ENCODE data around the gene SAMD8.

Gene SAMD8

GRCh38 chr10:75096749-75097148 is 14.7 kb upstream of the SAMD8 start:
- in situ Hi-C loops (cut with HindIII; ENCODE audit: low pct_ligation_motif_present, low sequenced_read_pairs): no loop called here
- no peak overlapping the region for H3K4me3 ChIP-seq (ENCODE audit: low read depth, low read length)
- H3K27me3 ChIP-seq (replicated peaks): no peaks in the 10 kb centered on the region
- H3K27ac ChIP-seq: no peak overlapping the region
- H3K36me3 ChIP-seq (replicated peaks): no peaks in the 10 kb centered on the region
- DNase-seq: no peak
- TF ChIP-seq, protein P1, sequence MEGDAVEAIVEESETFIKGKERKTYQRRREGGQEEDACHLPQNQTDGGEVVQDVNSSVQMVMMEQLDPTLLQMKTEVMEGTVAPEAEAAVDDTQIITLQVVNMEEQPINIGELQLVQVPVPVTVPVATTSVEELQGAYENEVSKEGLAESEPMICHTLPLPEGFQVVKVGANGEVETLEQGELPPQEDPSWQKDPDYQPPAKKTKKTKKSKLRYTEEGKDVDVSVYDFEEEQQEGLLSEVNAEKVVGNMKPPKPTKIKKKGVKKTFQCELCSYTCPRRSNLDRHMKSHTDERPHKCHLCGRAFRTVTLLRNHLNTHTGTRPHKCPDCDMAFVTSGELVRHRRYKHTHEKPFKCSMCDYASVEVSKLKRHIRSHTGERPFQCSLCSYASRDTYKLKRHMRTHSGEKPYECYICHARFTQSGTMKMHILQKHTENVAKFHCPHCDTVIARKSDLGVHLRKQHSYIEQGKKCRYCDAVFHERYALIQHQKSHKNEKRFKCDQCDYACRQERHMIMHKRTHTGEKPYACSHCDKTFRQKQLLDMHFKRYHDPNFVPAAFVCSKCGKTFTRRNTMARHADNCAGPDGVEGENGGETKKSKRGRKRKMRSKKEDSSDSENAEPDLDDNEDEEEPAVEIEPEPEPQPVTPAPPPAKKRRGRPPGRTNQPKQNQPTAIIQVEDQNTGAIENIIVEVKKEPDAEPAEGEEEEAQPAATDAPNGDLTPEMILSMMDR (IDR thresholded peaks at IDR 0.05; ENCODE audit: low read depth, low read length, missing control alignments): no peak

GRCh38 chr10:75097666-75098285 is 13.7 kb upstream of the SAMD8 start:
- Histone ChIP-seq H3K4me3 (ENCODE audit: low read depth, low read length) (no peak overlapping the region), H3K36me3 (replicated peaks) (no peaks in the 10 kb centered on the region), H3K27ac (no peak overlapping the region), H3K27me3 (replicated peaks) (no peaks in the 10 kb centered on the region)
- peak; percentile 12 for DNase-seq
- in situ Hi-C loops (cut with HindIII; ENCODE audit: low pct_ligation_motif_present, low sequenced_read_pairs): no loop called here
- TF ChIP-seq, protein P1 (IDR thresholded peaks at IDR 0.05; ENCODE audit: low read depth, low read length, missing control alignments): peak; percentile 57

DNA sequence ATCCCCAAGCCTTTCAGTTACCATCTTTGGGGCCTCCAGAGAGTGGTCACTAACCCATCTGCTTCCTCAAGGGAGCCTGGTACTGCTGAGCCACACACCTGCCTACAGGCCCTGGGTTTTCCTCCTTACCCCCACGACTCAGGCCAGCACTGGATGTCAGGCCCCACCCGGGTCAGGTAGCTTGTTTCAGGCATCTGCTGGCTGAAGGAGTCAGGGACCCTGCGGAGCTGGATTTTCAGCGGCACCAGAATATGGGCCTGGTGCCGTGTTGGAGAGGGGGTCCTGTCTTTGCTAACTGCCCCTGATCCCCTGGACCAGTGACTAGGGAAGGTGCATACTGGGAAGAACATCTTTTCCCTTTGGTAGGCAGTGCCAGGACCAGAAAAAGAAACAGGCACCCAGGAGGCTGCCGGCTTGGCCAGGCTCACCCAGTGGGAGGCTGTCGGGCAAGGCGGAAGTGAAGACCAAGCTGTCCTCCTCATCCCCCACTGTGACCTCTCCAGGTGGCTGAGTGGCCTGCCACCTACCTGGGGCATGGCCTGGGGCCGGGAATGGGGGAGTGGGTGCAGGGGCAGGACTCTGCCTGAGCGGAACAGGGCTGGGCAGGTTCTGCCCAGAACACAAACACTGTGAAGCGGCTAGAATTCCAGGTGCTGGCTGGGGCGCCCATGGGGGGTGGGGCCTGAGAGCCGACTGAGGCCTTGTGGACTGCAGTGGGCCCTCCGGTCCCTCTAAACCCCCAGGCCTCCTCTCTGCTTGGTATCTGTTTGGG is 12.4 kb upstream of the SAMD8 start:
- H3K36me3 ChIP-seq (replicated peaks): no peaks in the 10 kb centered on the region
- TF ChIP-seq, protein P1 (IDR thresholded peaks at IDR 0.05; ENCODE audit: low read depth, low read length, missing control alignments): no peak
- no peak for DNase-seq
- no peak overlapping the region for H3K4me3 ChIP-seq (ENCODE audit: low read depth, low read length)
- no peaks in the 10 kb centered on the region for H3K27me3 ChIP-seq (replicated peaks)
- in situ Hi-C loops (cut with HindIII; ENCODE audit: low pct_ligation_motif_present, low sequenced_read_pairs): no loop called here
- H3K27ac ChIP-seq: no peak overlapping the region

- DNase-seq: peak; percentile 48
- TF ChIP-seq, protein P1 (IDR thresholded peaks at IDR 0.05; ENCODE audit: low read depth, low read length, missing control alignments): peak; percentile 96
- Histone ChIP-seq H3K4me3 (ENCODE audit: low read depth, low read length) (no peak overlapping the region), H3K27me3 (replicated peaks) (no peaks in the 10 kb centered on the region), H3K27ac (no peak overlapping the region), H3K36me3 (replicated peaks) (no peaks in the 10 kb centered on the region)
- in situ Hi-C loops (cut with HindIII; ENCODE audit: low pct_ligation_motif_present, low sequenced_read_pairs): no loop called here
Measured at GRCh38 chr10:75099952-75100763, 11.3 kb upstream of the SAMD8 start.

GRCh38 chr10:75100764-75101291 is 10.6 kb upstream of the SAMD8 start:
- no peak for DNase-seq
- in situ Hi-C loops (cut with HindIII; ENCODE audit: low pct_ligation_motif_present, low sequenced_read_pairs): no loop called here
- TF ChIP-seq, protein P1 (IDR thresholded peaks at IDR 0.05; ENCODE audit: low read depth, low read length, missing control alignments): no peak
- H3K36me3 ChIP-seq (replicated peaks): no peaks in the 10 kb centered on the region
- no peak overlapping the region for H3K4me3 ChIP-seq (ENCODE audit: low read depth, low read length)
- H3K27me3 ChIP-seq (replicated peaks): no peaks in the 10 kb centered on the region
- H3K27ac ChIP-seq: no peak overlapping the region
